ENCODE measurements around the gene BCL2L11. TPM values are rescaled to one million over a fixed set of nuclear protein-coding genes. Genes with fewer than 3 reads are reported as not detected.
"Not testable (repeated sequence)": the region's sequence is repeated elsewhere in the genome, so short reads cannot be mapped to it uniquely, and the experiment has no call there.

BCL2L11 gene
- 10 to 100 TPM; 11.1 to 11.2 TPM for total RNA-seq

GRCh38 chr2:111120253-111121027, at the start of gene BCL2L11:
Gene BCL2L11, plus strand, starts transcription at chr2:111120914. Its CDS starts 2,832 bp downstream, at chr2:111123746.
- CTCF ChIA-PET: interaction anchor here (0.7 to 1.2 kb wide), 5 partner anchors 10 to 70 kb away, joined by 3 to 6 read pairs (median 3); no protein-coding TSS in a partner anchor
- DNase-seq: peak; percentile 86
- H3K27ac Mint-ChIP-seq: peak within 1 kb of the TSS; percentile 92
- POLR2A ChIA-PET: interaction anchor here (1.0 kb wide), 1 partner anchor 88 kb away, joined by 3 read pairs; no protein-coding TSS in a partner anchor
- H3K4me3 Mint-ChIP-seq: peak within 1 kb of the TSS; percentile 92
- H3K9me3 Mint-ChIP-seq: no peaks in the 10 kb centered on the region
- H3K36me3 Mint-ChIP-seq (ENCODE audit: low read depth): peaks cover 20% of the 10 kb centered on the region
- peaks cover 43% of the 10 kb centered on the region for H3K4me1 Mint-ChIP-seq
- H3K27me3 Mint-ChIP-seq: peaks cover 52% of the 10 kb centered on the region

GRCh38 chr2:111071600-111072171, 49.0 kb upstream of the BCL2L11 start:
- POLR2A ChIA-PET: no interaction called here
- H3K36me3 Mint-ChIP-seq (ENCODE audit: low read depth): no peaks in the 10 kb centered on the region
- CTCF ChIA-PET: no interaction called here
- H3K9me3 Mint-ChIP-seq: peaks cover 10% of the 10 kb centered on the region
- H3K4me3 Mint-ChIP-seq: no peak overlapping the region
- DNase-seq: no peak
- H3K27me3 Mint-ChIP-seq: peaks cover 38% of the 10 kb centered on the region
- H3K4me1 Mint-ChIP-seq: no peaks in the 10 kb centered on the region
- H3K27ac Mint-ChIP-seq: no peak overlapping the region

- H3K9me3 Mint-ChIP-seq: peaks cover 12% of the 10 kb centered on the region
- H3K27me3 Mint-ChIP-seq: peaks cover 38% of the 10 kb centered on the region
- H3K27ac Mint-ChIP-seq: no peak overlapping the region
- DNase-seq: no peak
- CTCF ChIA-PET: interaction anchor here (0.6 kb wide), 1 partner anchor 116 kb away, joined by 3 read pairs; no protein-coding TSS in a partner anchor
- POLR2A ChIA-PET: no interaction called here
- no peak overlapping the region for H3K4me3 Mint-ChIP-seq
- H3K4me1 Mint-ChIP-seq: no peaks in the 10 kb centered on the region
- H3K36me3 Mint-ChIP-seq (ENCODE audit: low read depth): no peaks in the 10 kb centered on the region
Measured at GRCh38 chr2:111072220-111072871, 48.4 kb upstream of the BCL2L11 start.

- POLR2A ChIA-PET; H3K36me3 Mint-ChIP-seq (ENCODE audit: low read depth); H3K27ac Mint-ChIP-seq; H3K9me3 Mint-ChIP-seq; H3K4me1 Mint-ChIP-seq; H3K4me3 Mint-ChIP-seq; DNase-seq; CTCF ChIA-PET: not testable (repeated sequence)
- peaks cover 71% of the 10 kb centered on the region for H3K27me3 Mint-ChIP-seq
Measured at GRCh38 chr2:111082659-111083058, 38.1 kb upstream of the BCL2L11 start.

GRCh38 chr2:111091811-111092211, 28.9 kb upstream of the BCL2L11 start:
- Mint-ChIP-seq H3K36me3 (ENCODE audit: low read depth) (no peaks in the 10 kb centered on the region), H3K9me3 (no peaks in the 10 kb centered on the region), H3K4me1 (peaks cover 4% of the 10 kb centered on the region), H3K4me3 (no peak overlapping the region), H3K27ac (no peak overlapping the region), H3K27me3 (peaks cover 52% of the 10 kb centered on the region)
- POLR2A ChIA-PET: no interaction called here
- DNase-seq: no peak
- CTCF ChIA-PET: no interaction called here

- ChIA-PET POLR2A (no interaction called here), CTCF (no interaction called here)
- Mint-ChIP-seq H3K4me3 (no peak overlapping the region), H3K9me3 (no peaks in the 10 kb centered on the region), H3K36me3 (ENCODE audit: low read depth) (no peaks in the 10 kb centered on the region), H3K27me3 (peaks cover 61% of the 10 kb centered on the region), H3K27ac (no peak overlapping the region), H3K4me1 (peaks cover 4% of the 10 kb centered on the region)
- no peak for DNase-seq
Measured at GRCh38 chr2:111094691-111095090, 26.0 kb upstream of the BCL2L11 start.

GRCh38 chr2:111095434-111095833, 25.3 kb upstream of the BCL2L11 start:
- Mint-ChIP-seq H3K9me3 (no peaks in the 10 kb centered on the region), H3K27ac (no peak overlapping the region), H3K36me3 (ENCODE audit: low read depth) (no peaks in the 10 kb centered on the region), H3K27me3 (peaks cover 61% of the 10 kb centered on the region), H3K4me1 (peaks cover 8% of the 10 kb centered on the region), H3K4me3 (no peak overlapping the region)
- CTCF ChIA-PET: interaction anchor here (0.6 to 1.0 kb wide), 2 partner anchors 8 to 283 kb away, joined by 3 read pairs; no protein-coding TSS in a partner anchor
- POLR2A ChIA-PET: no interaction called here
- no peak for DNase-seq

- H3K27ac Mint-ChIP-seq: no peak overlapping the region
- no peak overlapping the region for H3K4me3 Mint-ChIP-seq
- no peaks in the 10 kb centered on the region for H3K36me3 Mint-ChIP-seq (ENCODE audit: low read depth)
- peaks cover 50% of the 10 kb centered on the region for H3K27me3 Mint-ChIP-seq
- POLR2A ChIA-PET: no interaction called here
- CTCF ChIA-PET: interaction anchor here (1.4 to 2.9 kb wide), 3 partner anchors 9 to 30 kb away, joined by 3 to 7 read pairs (median 6); partner anchors contain the start of gene BCL2L11
- DNase-seq: no peak
- peaks cover 10% of the 10 kb centered on the region for H3K4me1 Mint-ChIP-seq
- no peaks in the 10 kb centered on the region for H3K9me3 Mint-ChIP-seq
Measured at GRCh38 chr2:111099402-111099801, 21.3 kb upstream of the BCL2L11 start.

- ChIA-PET CTCF (interaction anchor here (1.4 to 2.9 kb wide), 3 partner anchors 10 to 31 kb away, joined by 3 to 7 read pairs (median 6); partner anchors contain the start of gene BCL2L11), POLR2A (no interaction called here)
- no peak overlapping the region for H3K27ac Mint-ChIP-seq
- no peak overlapping the region for H3K4me3 Mint-ChIP-seq
- no peaks in the 10 kb centered on the region for H3K36me3 Mint-ChIP-seq (ENCODE audit: low read depth)
- H3K9me3 Mint-ChIP-seq: no peaks in the 10 kb centered on the region
- peaks cover 50% of the 10 kb centered on the region for H3K27me3 Mint-ChIP-seq
- peaks cover 10% of the 10 kb centered on the region for H3K4me1 Mint-ChIP-seq
- no peak for DNase-seq
Measured at GRCh38 chr2:111100087-111100764, 20.5 kb upstream of the BCL2L11 start.

- no peak for DNase-seq
- no peak overlapping the region for H3K4me3 Mint-ChIP-seq
- H3K27ac Mint-ChIP-seq: no peak overlapping the region
- H3K36me3 Mint-ChIP-seq (ENCODE audit: low read depth): no peaks in the 10 kb centered on the region
- H3K4me1 Mint-ChIP-seq: peaks cover 10% of the 10 kb centered on the region
- H3K9me3 Mint-ChIP-seq: no peaks in the 10 kb centered on the region
- ChIA-PET CTCF (interaction anchor here (2.9 kb wide), 1 partner anchor 20 kb away, joined by 6 read pairs; the partner anchor contains the start of gene BCL2L11), POLR2A (no interaction called here)
- H3K27me3 Mint-ChIP-seq: peaks cover 53% of the 10 kb centered on the region
Measured at GRCh38 chr2:111100765-111101162, 19.9 kb upstream of the BCL2L11 start.

- Mint-ChIP-seq H3K27me3 (peaks cover 61% of the 10 kb centered on the region), H3K4me3 (no peak overlapping the region), H3K27ac (no peak overlapping the region), H3K4me1 (peaks cover 10% of the 10 kb centered on the region), H3K36me3 (ENCODE audit: low read depth) (no peaks in the 10 kb centered on the region), H3K9me3 (no peaks in the 10 kb centered on the region)
- DNase-seq: no peak
- POLR2A ChIA-PET: no interaction called here
- CTCF ChIA-PET: interaction anchor here (2.9 kb wide), 1 partner anchor 19 kb away, joined by 6 read pairs; the partner anchor contains the start of gene BCL2L11
Measured at GRCh38 chr2:111101592-111101991, 19.1 kb upstream of the BCL2L11 start.

- ChIA-PET POLR2A (no interaction called here), CTCF (interaction anchor here (2.9 kb wide), 1 partner anchor 18 kb away, joined by 6 read pairs; the partner anchor contains the start of gene BCL2L11)
- Mint-ChIP-seq H3K9me3 (no peaks in the 10 kb centered on the region), H3K4me3 (no peak overlapping the region), H3K36me3 (ENCODE audit: low read depth) (no peaks in the 10 kb centered on the region), H3K27ac (no peak overlapping the region), H3K4me1 (peaks cover 10% of the 10 kb centered on the region), H3K27me3 (peaks cover 58% of the 10 kb centered on the region)
- DNase-seq: no peak
Measured at GRCh38 chr2:111102216-111102615, 18.5 kb upstream of the BCL2L11 start.
